GM21737 (cell line): ENCODE data around the gene ACYP2.

ENCODE experiments used
- ATAC-seq: cut with Tn5 transposase; IDR thresholded peaks from one replicate; pipeline ENCODE4 v1.9.1; 2021; ENCODE audit warnings: mild to moderate bottlenecking, moderate library complexity; ENCODE audit not compliant: unreplicated experiment

The ACYP2 gene

DNA sequence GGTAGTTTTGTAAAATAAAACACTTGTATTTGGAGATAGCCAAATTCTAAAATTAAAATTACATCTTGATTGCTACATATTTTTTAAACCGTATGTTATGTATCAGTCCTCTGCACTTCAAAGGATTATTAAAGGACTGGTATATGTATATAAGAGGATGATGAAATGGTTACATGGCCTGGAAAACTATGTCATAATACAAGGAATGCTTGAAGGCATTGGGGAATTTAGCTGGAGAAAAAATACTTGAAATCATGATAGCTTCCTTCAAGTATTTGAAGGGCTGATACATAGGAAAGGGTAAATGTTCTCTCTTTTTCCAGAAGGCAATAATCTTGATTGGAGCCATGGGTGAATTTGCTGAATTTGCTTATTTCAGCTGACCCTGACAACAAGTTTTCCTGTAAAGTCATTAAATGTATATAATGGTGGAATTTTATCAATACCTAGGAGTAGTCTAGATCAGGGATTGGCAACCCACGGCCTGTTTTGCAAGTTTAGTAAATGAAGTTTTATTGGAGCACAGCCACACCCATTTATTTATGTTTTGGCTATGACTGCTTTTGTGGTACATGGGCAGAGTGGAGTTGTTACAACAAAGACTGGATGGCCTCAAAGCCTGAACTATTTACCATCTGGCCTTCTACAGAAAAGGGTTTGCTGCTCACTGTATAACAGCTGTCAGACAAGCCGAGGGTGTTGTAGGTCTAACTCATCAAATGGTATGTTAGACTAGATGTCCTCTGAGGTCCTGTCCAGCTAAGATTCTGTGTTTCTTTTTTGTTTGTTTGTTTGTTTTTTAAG is 34.4 kb downstream of the ACYP2 start:
- ATAC-seq: no peak

DNA sequence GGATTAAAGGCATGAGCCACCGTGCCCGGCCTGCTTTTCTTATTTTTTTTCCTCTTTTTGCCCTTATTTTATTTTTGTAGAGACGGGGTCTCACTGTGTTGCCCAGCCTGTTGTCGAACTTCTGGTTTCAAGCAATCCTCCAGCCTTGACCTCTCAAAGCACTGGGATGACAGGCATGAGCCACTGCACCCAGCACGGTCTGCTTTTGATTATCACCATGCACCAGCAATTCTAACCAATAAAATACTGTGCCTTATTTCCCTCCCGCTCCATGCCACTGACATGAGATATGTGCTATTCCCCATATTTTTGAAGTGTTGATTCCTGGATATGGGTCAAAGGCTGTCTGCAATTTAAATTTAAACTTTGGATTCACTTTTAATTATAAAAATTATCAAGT is 42.9 kb downstream of the ACYP2 start:
- ATAC-seq: no peak

DNA sequence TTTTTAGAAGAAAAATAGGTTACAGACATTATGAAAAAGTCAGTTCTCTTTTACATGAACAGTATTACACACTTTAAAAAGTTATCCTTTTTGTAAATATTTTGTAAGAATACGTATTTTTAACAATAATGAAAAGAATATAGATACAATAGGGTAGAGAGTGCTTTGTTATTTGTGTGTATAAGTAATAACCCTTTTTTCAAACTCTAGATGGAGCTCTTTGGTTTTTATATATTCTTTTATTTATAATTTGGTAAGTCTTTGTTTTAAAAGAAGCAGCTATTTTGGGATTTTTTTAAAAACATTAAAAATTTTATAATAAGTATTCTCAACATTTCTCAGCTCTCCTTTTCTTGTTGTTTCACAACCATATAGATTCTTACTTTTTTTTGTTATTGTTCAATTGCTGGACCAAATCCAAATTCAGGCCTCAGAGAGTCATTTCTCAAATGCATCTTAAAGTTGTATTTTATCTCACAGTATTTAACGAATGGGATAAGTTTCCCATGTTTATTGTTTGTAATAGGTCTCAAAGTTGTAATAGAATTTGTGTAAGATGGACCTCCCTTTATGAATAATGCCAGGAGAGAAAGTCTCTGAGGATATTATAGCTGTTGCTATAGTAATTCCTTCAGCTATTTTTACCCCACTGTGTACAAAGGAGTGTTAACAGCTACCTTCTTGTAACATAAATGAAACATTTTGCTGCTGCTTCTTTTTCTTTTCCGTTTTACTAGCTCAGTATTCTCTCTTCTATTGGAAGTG is 46.4 kb downstream of the ACYP2 start:
- no peak for ATAC-seq

DNA sequence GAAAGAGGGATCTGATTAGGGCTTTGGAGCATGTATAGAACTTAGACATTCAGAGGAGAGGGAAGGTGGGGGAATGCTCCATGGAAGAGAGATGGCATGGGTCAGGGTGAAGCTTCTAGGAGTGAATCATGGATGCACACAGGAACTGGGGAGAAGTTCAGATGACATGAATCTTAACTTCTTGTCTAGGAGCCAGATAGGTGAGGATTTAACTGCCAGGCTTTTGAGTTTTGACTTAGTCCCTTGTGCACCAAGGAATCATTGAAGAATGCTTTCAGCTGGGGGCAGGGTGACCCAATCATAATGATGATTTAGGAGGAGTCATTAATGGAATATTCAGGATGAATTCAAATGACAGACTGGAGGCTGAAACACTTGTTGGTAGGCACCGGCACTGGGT is 48.7 kb downstream of the ACYP2 start:
- no peak for ATAC-seq

DNA sequence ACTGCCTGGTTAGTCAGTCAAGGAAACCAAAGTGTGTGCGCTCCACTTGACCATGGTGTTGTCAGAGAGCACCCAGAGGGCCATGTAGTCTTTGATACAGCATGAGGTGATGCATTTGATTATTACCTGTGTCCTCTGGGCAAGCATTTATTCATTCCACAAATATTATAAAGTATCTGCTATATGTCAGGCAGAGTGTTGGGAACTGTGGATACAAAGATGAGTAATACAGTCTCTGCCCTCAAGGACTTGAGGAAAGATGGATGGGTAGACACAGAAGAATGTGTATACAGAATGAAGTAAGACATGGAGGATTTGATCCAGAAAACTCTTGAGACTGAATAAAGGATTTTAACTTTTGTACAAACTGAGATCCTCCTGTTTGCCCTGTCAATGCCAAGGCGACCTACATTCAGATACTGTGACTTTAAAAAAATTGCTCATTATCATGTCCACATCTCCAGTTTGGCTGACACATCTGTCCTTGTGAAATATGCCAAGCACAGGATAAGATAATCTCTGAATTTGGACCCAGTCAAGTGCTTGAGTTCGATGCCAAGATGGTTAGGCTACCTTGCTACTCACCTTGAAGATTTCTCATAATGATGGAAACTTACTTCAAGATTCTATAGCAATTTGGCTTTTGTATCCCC is 50.8 kb downstream of the ACYP2 start:
- no peak for ATAC-seq

DNA sequence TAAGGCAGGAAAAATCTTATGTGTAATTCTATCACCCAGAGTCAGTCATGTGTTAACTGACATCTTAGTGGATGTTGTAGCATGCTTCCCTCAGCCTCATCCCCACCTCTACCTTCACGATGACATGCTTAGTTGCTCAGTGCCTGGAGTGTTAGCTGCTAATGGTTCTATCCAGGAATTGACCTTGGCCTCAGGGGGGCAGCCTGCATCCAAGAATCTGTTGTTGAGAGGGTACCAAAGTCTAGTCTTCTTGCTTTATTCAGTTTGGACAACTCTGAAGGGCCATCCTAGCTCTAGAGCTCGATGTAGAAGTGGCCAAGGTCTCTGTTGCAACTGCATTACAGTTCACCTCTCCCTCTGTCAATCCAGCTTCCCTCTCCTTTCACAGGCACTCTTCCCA is 61.2 kb downstream of the ACYP2 start:
- ATAC-seq: no peak

DNA sequence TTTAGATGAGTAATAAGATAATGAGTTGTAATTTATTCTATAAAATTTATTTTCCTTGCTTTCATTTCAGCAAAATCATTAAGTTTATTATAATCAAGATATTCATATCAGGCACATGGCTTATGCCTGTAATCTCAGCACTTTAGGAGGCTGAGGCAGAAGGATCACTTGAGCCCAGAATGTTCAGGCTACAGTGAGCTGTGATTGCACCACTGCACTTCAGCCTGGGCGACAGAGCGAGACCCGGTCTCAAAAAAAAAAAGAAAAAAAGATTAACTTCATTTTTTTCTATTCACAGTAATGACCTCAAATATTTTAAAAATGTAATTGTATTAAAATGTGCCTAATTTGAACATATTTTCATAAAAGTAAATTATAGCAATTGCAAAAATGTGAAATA is 67.9 kb downstream of the ACYP2 start:
- no peak for ATAC-seq

DNA sequence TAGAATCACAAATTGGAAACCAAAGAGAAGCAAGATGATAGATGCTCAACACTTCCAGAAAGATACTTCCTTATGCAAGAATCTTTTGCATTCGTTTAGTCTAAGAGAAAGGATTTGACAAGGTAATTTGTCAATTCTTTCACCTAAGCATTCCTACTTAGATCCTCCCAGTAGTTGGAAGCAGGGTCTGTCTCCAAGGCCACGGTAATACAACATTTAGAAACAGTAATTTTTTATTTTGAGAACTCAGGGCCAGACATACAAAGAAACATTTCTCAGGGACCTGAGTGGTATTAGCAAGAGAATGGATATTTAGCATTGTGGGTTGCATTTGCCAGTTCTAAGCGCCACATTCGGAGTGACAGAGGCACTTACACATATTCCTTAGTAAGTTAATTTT is 68.6 kb downstream of the ACYP2 start:
- ATAC-seq: no peak

DNA sequence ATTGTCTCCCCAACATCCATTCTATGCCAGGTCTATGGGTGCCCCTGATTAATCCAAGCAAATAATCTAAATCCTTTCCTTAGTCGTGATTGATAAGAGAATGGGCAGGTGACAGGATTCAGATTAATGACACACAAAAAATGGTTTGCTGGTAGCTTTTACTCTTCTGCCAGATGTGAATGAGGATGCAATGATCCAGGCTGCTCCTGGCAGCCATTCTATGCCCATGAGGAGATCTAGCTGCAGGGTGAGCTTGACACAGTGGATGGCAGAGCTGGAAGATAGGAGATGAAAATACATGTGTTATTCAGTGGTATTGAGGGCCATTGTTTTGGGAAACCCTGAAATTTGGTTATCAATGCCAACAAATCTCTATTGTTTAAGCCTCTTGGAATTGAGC is 69.7 kb downstream of the ACYP2 start:
- no peak for ATAC-seq

DNA sequence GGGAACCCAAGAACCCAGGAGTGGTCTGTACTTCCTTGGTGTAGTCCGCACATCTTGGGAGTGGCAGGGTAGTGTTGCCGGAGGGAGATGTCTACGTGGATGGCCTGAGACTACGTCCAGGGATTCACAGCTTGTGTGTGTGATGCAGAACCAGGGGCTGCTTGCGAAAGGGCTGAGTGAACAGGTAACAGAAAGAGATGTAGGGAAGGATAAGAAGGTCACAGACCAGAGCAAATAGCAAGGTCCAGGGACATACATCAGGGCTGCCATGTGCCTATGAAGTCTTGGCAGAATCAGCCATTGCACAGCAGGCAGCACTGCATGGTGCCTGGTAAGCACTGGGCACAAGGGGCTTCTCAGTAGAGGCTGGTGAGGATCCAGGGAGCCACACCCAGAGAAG is 71.9 kb downstream of the ACYP2 start:
- ATAC-seq: no peak

DNA sequence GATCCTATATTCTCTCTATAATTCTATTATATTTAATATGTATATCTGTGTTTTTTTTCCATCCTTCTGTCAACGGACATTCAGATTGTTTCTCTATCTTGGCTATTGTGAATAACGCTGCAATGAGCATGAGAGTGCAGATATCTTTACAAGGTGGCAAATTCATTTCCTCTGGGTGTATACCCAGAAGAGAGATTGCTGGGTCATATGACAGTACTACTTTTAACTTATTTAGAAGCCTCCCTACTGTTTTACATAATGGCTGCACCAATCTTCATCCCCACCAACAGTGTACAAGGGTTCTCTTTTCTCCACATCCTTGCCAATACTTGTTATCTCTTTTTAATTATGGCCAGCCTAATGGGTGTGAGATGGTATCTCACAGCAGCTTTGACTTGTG is 74.1 kb downstream of the ACYP2 start:
- ATAC-seq: no peak

DNA sequence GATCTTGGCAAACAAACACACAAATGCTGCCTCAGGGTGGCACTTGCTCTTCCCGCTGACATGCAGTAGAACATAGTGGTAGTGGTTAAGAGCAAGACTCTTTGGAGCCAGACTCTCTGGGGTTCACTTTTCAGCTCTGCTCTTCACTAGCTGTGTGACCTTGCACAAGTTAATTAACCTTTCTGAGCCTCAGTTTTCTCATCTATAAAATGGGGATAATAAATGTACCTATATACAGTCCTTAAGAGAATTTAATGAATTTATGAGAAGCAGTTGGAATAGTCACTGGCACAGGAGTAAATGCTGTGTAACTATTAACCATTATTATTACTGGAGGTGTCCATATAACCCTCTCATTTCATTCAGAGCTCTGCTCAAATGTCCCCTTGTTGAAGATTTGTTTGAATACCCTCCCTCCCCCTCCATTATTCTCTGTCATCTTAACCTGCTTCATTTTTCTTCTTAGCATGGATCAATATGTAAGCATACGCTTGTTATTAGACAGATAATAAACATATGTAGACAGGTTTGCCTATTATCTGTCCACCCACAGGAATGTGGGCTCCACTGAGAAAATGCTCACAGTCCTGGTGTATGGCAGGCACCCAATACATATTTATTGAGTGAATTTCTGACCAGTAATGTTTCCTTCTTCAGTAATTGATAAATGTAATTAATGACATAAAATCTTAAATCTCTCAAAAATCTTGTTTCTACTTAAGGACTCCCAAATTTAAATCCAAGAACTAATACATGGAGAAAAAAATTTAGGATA is 76.1 kb downstream of the ACYP2 start:
- no peak for ATAC-seq

DNA sequence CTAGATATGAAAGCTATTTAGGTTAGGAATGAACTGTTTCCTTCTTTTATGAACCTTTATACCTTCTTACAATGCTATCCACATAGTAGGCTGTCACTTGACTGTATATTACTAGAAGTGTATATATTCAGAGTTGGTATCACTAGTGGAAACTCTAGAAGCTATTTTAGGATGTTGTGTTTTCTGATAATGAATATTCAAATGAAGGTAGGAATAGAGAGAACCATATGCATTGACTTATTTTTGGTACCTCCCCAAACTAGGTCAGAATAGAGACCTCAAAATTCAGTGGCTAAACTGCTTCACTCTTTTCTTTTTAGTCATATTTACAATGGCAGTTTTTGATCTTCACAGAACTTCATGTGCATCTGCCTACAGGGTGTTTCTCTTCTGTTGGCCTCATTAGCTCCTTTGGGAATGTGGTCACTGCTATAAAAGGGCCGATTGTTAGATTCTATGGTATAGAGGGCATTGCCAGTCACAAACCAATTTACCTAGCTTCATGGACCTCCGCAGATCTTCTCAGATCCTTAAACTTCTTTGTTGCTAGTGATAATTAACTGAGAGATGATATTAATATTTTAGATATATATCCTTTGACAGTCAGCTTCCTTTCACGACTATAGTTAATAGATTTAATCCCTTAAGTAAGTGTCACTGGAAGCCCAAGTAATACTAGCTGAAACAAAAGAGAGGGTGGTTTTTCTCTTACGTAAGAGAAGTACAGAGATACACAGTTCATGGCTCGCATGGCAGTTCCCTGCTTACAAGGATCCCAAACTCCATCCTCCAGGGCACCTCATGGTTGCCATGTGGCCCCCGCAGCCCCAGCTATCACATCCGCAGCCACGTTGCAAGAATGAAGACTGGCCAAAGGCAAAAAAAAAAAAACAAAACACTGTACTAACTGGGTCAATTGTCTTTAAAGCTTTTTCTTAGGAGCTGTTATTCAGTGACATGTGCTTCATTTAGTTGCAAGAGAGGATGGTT is 79.6 kb downstream of the ACYP2 start:
- ATAC-seq: no peak

DNA sequence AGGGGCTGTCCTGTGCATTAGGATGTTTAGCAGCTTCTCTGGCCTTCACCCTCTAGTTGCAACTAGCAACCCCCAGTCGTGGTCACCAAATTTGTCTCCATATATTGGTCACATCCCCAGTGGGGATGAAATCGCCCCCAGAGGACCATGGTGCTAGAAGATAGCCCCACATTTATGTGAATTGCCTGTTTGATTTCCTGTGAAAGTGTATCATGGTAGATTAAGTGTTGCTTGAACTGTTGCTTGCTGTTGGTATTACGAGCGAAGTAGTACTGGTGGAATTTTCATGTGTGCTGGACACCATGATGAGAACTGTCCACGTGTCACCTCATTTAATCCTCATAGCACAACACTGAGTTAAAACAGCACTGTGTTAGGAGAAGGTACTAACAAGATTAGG is 81.2 kb downstream of the ACYP2 start:
- ATAC-seq: no peak

DNA sequence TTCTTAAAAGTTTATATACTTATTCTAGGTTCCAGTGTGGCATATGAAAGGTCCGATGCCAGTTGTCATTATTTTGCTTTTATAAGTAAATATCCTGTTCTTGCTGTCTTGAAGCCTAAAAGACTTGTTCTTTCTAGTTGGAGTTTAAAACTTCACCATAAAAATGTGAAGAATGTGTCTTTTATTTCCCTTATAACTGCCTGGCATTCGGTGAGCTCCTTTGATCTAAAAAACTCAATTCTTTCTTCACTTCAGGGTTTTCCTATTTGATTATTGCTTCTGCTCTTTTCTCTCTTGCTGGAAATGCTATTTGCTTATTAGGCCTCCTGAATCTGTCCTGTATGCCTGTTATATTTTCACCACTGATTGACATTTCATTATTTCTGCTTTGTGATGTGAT is 89.1 kb downstream of the ACYP2 start:
- no peak for ATAC-seq

DNA sequence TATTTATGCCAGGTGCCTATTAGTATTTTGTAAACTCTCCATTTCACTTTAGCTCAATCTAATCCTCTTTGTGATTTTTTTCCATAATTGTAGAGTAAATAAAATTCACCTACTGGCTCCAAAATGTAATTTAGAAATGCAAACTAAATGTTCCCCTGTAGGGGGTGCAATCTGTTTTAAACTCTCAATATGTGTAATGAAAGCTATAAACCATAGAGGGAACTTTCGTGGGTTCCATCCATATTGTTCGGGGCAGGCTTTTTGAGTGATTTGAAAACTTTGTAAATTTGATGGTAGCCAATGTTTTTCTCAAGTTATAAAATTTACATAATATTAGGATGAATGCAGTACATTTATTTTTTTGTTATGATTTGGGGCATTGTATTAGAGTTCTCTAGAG is 91.2 kb downstream of the ACYP2 start:
- no peak for ATAC-seq

DNA sequence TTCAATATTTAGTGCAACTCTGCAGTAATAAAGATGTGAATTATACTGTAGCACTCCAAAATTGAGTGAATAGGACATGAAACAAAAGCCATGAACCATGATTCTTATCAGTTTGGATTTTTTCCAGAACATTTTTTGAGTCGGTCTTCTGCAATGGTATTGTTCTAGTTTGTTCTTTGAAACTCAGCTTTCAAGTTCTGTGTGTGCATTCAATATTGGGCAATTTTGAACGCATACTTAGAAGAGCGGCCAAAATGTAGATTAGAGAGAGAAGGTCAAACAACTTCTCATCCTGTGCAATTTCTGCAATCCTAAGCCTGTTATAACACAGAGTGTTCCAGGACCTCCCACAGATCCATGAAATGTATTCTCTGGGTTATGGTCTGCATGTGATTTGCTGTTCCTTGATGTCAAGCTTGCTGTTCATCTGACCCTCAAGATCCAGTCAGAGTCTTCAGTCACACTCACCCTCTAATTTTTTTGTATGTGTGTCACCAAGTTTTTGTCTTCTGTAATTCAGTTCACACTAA is 92.3 kb downstream of the ACYP2 start:
- no peak for ATAC-seq

DNA sequence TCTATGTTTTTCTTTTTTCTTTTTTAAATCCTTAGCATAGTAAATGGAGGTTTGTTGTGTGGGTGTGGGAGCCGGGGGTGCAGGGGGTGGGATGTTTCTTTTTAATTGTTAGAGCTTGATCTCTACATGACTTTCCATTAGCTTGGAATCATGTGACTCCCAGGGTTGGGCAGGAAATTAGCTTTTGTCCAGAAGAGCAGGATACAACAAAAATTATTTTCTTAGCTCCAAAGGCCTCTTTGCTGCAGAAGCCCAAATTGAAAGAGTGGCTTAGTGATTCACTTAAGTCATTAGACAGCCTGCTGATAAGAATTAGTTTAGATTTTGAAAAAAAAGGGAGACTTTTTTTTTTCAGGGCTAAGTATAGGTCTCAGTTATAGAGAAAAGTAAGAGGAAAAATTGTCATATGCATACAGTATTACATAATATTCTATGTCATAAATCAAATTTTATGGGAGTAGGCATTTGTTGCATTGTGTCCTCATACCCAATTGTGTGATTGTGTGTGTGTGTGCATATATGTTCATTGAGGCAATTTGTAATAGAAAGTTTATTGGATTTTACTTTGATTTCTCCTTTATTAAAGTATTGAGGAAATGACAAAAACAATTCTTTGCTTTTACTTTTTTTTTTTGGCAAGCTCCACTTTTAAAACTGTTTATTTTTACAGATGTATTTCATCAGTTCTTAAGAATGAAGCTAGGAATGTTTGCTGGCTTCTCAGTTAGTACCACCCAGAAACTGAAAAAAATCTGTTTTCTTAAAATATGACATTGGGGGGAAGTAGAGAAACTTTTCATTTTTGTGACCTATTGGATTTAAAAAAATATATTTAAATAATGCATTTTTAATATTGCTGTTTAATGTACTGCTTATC is 93.2 kb downstream of the ACYP2 start:
- no peak for ATAC-seq

DNA sequence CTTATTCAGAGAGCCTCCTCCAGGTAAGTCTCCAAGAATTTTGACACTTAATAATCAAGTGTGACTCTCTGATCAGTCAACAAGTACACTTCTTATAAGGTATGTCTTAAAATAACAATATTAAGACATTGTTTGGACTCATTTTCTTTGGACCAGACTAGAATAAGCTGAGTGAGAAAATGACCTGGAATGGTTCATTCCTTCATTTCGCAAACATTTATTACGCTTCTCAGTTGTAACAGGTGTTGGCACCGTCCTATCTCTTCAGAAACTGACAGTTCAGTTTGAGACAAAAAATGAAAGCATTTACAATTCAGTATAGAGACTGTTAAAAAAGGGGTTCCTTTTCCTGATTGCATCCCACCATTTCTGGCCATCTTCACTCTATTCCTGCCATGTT is 94.0 kb downstream of the ACYP2 start:
- ATAC-seq: no peak
